Mesothelial cell of epicardium (in vitro differentiated cells): Measurements from ENCODE around the gene PIM3. TPM values are rescaled to one million over a fixed set of nuclear protein-coding genes. Genes with fewer than 3 reads are reported as not detected.
"Not testable (repeated sequence)": the region's sequence is repeated elsewhere in the genome, so short reads cannot be mapped to it uniquely, and the experiment has no call there.

Source experiments
- DNase-seq, 2 experiments: peaks; one replicate each; pipeline ENCODE4 v3.0.0; 2021; ENCODE audit warnings: low spot score in 2 of 2; ENCODE audit not compliant: unreplicated experiment in 2 of 2
- H3K27ac Mint-ChIP-seq: 2 replicates; pipeline ENCODE4 v1.8.0; 2021; ENCODE audit warnings: mixed read lengths
- H3K27me3 Mint-ChIP-seq: 2 replicates; pipeline ENCODE4 v1.8.0; 2021; ENCODE audit warnings: low read depth, mixed read lengths
- H3K36me3 Mint-ChIP-seq: 2 replicates; pipeline ENCODE4 v1.8.0; 2021; ENCODE audit warnings: mixed read lengths
- H3K4me1 Mint-ChIP-seq: 2 replicates; pipeline ENCODE4 v1.8.0; 2021; ENCODE audit warnings: mixed read lengths
- H3K4me3 Mint-ChIP-seq: 2 replicates; pipeline ENCODE4 v1.8.0; 2021; ENCODE audit warnings: mild to moderate bottlenecking, moderate library complexity, mixed read lengths
- H3K9me3 Mint-ChIP-seq: 2 replicates; pipeline ENCODE4 v1.8.0; 2021; ENCODE audit warnings: mixed read lengths
- CTCF ChIP-seq: fragments of 200-600 bp; sonication (generic); IDR thresholded peaks from one replicate; pipeline ENCODE4 v1.5.0; 2021; ENCODE audit warnings: antibody characterized with exemption; ENCODE audit not compliant: unreplicated experiment
- total RNA-seq: library from RNA; stranded (reverse); gene quantifications from 3 replicates; pipeline ENCODE4 v1.2.1, GENCODE V29; 2021

Gene PIM3
- total RNA-seq, 1 donor from 2014 or later: 59.8 TPM

DNA sequence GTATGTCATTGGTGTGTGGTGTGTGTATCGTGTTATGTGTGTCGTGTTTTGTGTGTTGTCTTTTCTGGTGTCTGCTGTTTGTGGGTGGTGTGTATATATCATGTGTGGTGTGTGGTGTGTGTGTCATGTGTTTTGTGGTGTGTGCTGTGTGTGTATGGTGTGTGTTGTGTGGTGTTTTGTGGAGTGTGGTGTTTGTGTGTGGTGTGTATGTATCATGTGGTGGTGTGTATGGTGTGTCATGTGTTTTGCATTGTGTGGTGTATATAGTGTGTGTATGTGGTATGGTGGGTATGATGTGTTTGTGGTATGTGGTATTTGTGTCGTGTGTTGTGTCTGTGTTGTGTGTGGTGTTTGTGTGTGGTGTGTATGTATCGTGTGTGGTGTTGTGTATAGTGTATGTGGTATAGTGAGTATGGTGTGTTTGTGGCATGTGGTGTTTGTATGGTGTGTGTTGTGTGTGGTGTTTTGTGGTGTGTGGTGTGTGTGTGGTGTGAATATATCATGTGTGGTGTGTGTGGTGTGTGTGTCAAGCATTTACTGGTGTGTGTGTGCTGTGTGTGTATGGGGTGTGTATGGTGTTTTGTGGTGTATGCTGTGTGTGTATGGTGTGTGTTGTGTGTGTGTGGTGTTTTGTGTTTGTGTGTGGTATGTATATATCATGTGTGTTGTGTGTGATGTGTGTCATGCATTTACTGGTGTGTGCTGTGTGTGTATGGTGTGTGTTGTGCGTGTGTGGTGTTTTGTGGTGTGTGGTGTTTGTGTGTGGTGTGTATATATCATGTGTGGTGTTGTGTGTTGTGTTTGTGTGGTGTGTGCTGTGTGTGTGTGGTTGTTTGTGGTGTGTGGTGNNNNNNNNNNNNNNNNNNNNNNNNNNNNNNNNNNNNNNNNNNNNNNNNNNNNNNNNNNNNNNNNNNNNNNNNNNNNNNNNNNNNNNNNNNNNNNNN, 12.7 kb downstream of the PIM3 start:
- DNase-seq: no peak
- H3K27me3 Mint-ChIP-seq: peaks cover 9% of the 10 kb centered on the region
- no peaks in the 10 kb centered on the region for H3K36me3 Mint-ChIP-seq

DNA sequence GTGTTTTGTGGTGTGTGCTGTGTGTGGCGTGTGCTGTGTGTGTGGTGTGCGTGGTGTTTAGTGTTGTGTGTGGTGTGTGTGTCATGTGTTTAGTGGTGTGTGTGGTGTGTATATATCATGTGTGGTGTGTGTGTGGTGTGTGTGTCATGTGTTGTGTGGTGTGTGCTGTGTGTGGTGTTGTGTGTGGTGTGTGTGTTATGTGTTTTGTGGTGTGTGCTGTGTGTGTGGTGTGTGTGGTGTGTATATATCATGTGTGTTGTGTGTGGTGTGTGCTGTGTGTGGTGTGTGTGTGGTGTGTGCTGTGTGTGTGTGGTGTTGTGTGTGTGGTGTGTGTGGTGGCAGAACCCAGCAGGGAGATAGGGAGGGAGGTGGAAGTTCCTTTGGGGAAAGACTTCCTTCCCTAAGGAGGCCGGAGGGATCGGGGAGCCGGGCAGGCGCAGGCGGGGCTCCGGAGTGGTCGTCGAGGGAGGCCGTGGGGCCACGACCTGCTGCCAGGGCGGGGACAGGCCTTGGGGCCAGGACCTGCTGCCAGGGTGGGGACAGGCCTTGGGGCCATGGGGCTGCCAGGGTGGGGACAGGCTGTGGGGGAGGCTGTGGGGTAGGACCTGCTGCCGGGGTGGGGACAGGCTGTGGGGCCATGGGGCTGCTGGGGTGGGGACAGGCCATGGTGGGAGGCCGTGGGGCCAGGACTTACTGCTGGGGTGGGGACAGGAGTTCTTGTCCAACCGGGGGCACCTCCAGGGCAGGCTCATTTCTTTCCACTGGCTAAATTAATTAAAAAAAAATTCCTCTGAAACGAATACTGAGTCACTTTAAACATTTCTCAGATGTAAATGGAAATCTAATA, 15.2 kb downstream of the PIM3 start:
- Mint-ChIP-seq H3K9me3 (peaks cover 17% of the 10 kb centered on the region), H3K27me3 (peaks cover 12% of the 10 kb centered on the region), H3K27ac (no peak overlapping the region), H3K4me1 (peaks cover 5% of the 10 kb centered on the region), H3K36me3 (peaks cover 6% of the 10 kb centered on the region), H3K4me3 (no peak overlapping the region)
- peak in 1 of 2 experiments; percentile 18 for DNase-seq
- no peak for TF ChIP-seq CTCF

More for the DNA sequence above, 12.7 kb downstream of the PIM3 start:
- TF ChIP-seq CTCF: no peak
- peaks cover 9% of the 10 kb centered on the region for H3K4me1 Mint-ChIP-seq
- no peak overlapping the region for H3K4me3 Mint-ChIP-seq
- H3K9me3 Mint-ChIP-seq: peaks cover under 1% of the 10 kb centered on the region
- H3K27ac Mint-ChIP-seq: no peak overlapping the region

DNA sequence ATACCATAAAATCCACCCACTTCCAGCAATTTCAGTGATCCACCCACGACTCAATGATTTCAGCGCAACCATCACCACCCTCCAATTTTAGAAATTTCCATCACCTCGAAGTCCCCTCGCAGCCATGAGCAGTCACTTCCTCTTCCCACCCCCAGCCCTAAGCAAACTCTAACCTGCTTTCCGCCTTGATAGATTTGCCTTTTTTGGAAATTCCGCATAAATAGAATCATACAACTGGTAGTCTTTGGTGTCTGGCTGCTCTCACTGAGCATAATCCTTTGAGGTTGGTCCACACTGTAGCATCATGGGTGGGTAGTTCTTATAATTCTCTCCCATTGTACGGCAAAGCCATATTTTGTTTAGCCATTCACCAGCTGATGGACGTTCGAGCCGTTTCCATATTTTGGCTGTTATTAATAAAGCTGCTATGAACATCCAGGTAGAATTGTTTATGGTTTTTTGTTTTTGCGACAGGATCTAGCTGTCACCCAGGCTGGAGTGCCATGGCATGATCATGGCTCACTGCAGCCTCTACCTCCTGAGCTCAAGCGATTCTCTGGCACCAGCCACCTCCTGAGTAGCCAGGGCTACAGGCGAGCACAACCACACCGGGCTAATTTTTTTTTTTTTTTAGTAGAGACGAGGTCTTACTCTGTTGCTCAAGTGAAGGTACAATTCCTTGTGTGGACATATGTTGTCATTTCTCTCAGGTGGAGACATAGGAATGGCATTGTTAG, 16.0 kb downstream of the PIM3 start:
- Mint-ChIP-seq H3K27me3 (peaks cover 14% of the 10 kb centered on the region), H3K4me3 (no peak overlapping the region), H3K36me3 (peaks cover 6% of the 10 kb centered on the region), H3K9me3 (peaks cover 17% of the 10 kb centered on the region), H3K4me1 (no peaks in the 10 kb centered on the region), H3K27ac (peak overlapping the region; percentile 5)
- no peak for TF ChIP-seq CTCF
- DNase-seq: no peak

GRCh38 chr22:49977578-49977977, 17.0 kb downstream of the PIM3 start:
- no peak for TF ChIP-seq CTCF

GRCh38 chr22:49979587-49980264, 19.2 kb downstream of the PIM3 start:
- Mint-ChIP-seq H3K9me3 (peaks cover 20% of the 10 kb centered on the region), H3K4me1 (peaks cover 2% of the 10 kb centered on the region), H3K36me3 (peaks cover 6% of the 10 kb centered on the region), H3K27me3 (peaks cover 32% of the 10 kb centered on the region), H3K27ac (no peak overlapping the region), H3K4me3 (no peak overlapping the region)
- no peak for DNase-seq
- TF ChIP-seq CTCF: no peak

More at GRCh38 chr22:49977578-49977977, 17.0 kb downstream of the PIM3 start:
- Mint-ChIP-seq H3K4me1 (no peaks in the 10 kb centered on the region), H3K27me3 (peaks cover 21% of the 10 kb centered on the region), H3K4me3 (no peak overlapping the region), H3K36me3 (peaks cover 6% of the 10 kb centered on the region), H3K9me3 (peaks cover 17% of the 10 kb centered on the region), H3K27ac (no peak overlapping the region)
- DNase-seq: no peak

- not testable (repeated sequence) for H3K4me3 Mint-ChIP-seq, H3K4me1 Mint-ChIP-seq, DNase-seq, H3K27ac Mint-ChIP-seq
- peaks cover 40% of the 10 kb centered on the region for H3K9me3 Mint-ChIP-seq
- peaks cover 53% of the 10 kb centered on the region for H3K27me3 Mint-ChIP-seq
- peaks cover 11% of the 10 kb centered on the region for H3K36me3 Mint-ChIP-seq
Observed at GRCh38 chr22:49981799-49982198, 21.2 kb downstream of the PIM3 start.
